ENCODE measurements around the gene PDE1C. TPM values are rescaled to one million over a fixed set of nuclear protein-coding genes. Genes with fewer than 3 reads are reported as not detected.

The PDE1C gene
- total and polyA plus RNA-seq, 3 experiments from 2014 or later: not detected

GRCh38 chr7:31705377-31705776 lies 364.8 kb downstream of the PDE1C start:
- Mint-ChIP-seq H3K4me1 (no peaks in the 10 kb centered on the region), H3K9me3 (peaks cover 0 to 8% (median 4%) of the 10 kb centered on the region in 5 donors), H3K27ac (no peak overlapping the region), H3K27me3 (no peaks in the 10 kb centered on the region), H3K4me3 (no peak overlapping the region), H3K36me3 (no peaks in the 10 kb centered on the region)
- DNase-seq: no peak
- ChIA-PET CTCF (no interaction called here), POLR2A (no interaction called here)
- Histone ChIP-seq H3K4me3 (ENCODE audit: low read length) (no peak overlapping the region), H3K36me3 (ENCODE audit: insufficient read depth, low read length) (no peaks in the 10 kb centered on the region), H3K27ac (ENCODE audit: low read depth, low read length) (no peak overlapping the region), H3K9me3 (ENCODE audit: low read length) (no peaks in the 10 kb centered on the region), H3K27me3 (ENCODE audit: insufficient read depth, low read length, poor library complexity, severe bottlenecking) (no peaks in the 10 kb centered on the region), H3K4me1 (ENCODE audit: insufficient read depth, low read length) (no peaks in the 10 kb centered on the region)

GRCh38 chr7:31702354-31702753 lies 367.9 kb downstream of the PDE1C start:
- CTCF ChIA-PET: no interaction called here

More at GRCh38 chr7:31702354-31702753, 367.9 kb downstream of the PDE1C start:
- Mint-ChIP-seq H3K9me3 (peaks cover 1 to 10% (median 3%) of the 10 kb centered on the region in 5 donors), H3K4me3 (no peak overlapping the region), H3K27ac (no peak overlapping the region), H3K36me3 (no peaks in the 10 kb centered on the region), H3K27me3 (no peaks in the 10 kb centered on the region), H3K4me1 (no peaks in the 10 kb centered on the region)
- Histone ChIP-seq H3K9me3 (ENCODE audit: low read length) (no peaks in the 10 kb centered on the region), H3K27me3 (ENCODE audit: insufficient read depth, low read length, poor library complexity, severe bottlenecking) (no peaks in the 10 kb centered on the region), H3K36me3 (ENCODE audit: insufficient read depth, low read length) (no peaks in the 10 kb centered on the region), H3K4me3 (ENCODE audit: low read length) (no peak overlapping the region), H3K4me1 (ENCODE audit: insufficient read depth, low read length) (no peaks in the 10 kb centered on the region), H3K27ac (ENCODE audit: low read depth, low read length) (no peak overlapping the region)
- no peak for DNase-seq
- POLR2A ChIA-PET: no interaction called here

Measured in CD8-positive, alpha-beta memory T cell (primary cell).